VCaP (cell line): Measurements from ENCODE around the gene SCN3A.

ENCODE experiments used
- H3K27ac ChIP-seq: fragments of 450-650 bp; 2 replicates; pipeline ENCODE4 v1.5.1; 2017
- TF ChIP-seq, protein P1 (sequence below): fragments of 450-650 bp; conservative IDR thresholded peaks from 2 replicates; pipeline ENCODE4 v1.5.1; 2017; ENCODE audit warnings: mild to moderate bottlenecking, moderate library complexity

SCN3A gene

DNA sequence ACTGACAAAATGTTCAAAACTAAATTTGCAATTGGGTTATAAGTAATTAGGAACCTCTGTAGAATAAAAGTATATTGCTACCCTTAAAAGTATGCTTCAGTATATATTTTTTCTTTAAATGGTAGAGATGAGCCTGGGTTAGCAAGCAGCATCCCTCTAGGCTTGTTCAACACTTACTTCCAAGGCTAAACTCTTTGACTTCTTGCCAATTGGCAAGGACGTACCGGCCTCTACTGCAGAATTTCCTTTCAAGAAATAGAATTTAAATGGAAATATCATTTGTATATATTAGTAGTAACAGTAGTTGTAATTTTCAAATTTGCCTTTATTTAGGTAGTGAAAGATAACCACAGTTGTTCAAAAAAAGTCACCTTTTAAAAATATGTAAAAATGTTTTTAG, 143.4 kb downstream of the SCN3A start:
- TF ChIP-seq, protein P1, sequence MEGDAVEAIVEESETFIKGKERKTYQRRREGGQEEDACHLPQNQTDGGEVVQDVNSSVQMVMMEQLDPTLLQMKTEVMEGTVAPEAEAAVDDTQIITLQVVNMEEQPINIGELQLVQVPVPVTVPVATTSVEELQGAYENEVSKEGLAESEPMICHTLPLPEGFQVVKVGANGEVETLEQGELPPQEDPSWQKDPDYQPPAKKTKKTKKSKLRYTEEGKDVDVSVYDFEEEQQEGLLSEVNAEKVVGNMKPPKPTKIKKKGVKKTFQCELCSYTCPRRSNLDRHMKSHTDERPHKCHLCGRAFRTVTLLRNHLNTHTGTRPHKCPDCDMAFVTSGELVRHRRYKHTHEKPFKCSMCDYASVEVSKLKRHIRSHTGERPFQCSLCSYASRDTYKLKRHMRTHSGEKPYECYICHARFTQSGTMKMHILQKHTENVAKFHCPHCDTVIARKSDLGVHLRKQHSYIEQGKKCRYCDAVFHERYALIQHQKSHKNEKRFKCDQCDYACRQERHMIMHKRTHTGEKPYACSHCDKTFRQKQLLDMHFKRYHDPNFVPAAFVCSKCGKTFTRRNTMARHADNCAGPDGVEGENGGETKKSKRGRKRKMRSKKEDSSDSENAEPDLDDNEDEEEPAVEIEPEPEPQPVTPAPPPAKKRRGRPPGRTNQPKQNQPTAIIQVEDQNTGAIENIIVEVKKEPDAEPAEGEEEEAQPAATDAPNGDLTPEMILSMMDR: no peak
- no peak overlapping the region for H3K27ac ChIP-seq

DNA sequence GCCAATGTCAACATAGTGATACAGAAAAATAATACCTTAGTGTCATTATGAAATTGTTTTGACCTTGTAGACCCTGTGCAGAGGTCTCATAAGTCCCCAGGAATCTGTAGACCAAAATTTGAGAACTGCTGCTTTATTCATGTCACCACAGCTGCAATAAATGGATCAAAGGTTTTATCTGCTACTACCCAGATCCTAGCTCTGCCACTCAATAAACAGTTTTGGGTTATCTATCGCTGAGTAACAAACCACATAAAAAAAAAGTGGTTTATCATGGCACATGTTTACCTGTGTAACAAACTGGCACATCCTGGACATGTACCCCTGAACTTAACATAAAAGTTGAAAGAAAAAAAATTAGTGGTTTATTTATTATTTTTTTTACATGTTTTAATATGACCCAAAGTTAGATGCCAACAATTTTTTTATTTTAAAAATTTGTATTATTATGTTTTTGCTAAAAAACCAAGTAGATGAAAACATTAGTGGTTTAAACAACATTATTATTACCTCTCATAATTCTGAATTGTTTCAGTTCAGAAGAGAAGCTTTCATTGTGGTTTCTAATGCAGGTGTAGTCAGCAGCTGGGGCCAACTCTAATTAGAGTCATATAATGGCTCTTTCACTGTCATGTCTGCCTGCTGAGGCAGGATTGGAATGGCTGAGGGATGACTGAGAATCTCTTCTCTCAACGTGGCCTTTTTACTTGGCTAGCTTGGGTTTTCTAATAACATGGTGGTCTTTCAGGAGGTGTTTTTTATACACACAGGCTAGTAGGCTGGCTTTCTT, 145.2 kb downstream of the SCN3A start:
- no peak overlapping the region for H3K27ac ChIP-seq
- TF ChIP-seq, protein P1: no peak

DNA sequence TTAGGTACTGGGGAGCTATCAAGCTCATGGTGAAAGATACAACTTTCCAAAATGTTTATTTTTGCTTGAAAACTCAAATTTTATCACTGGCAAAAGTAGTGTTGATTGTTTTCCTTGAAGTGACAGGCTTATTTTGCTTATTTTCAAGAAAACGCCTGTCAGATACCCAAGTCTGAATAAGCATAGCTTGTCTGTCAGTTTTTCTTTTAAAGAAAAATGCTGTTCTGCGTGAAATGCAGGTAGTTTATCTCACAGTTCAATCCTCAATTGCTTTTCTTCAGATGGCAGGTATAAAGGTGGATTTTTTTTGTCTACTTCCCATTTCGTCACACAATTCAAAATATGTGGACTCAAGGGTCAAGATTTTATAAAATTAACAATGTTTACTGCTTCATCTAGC, 145.9 kb downstream of the SCN3A start:
- H3K27ac ChIP-seq: no peak overlapping the region
- TF ChIP-seq, protein P1: no peak

DNA sequence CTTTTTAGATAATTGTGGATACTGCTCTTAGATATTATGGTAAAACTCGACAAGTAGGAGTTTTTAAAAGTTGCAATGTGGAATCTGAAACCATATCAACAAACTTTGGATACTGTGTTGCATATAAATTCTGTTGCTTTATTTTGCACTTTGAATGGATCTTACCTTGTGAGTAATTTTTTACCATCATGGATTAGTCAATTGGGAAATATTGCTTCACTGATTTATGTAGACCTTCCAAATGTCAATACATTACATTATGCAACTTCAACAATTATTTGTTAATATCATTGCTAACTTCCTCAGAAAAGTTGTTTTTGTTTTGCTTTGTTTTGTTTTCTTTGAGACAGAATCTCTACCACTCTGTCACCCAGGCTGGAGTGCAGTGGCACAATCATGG, 146.5 kb downstream of the SCN3A start:
- TF ChIP-seq, protein P1: no peak
- H3K27ac ChIP-seq: no peak overlapping the region

DNA sequence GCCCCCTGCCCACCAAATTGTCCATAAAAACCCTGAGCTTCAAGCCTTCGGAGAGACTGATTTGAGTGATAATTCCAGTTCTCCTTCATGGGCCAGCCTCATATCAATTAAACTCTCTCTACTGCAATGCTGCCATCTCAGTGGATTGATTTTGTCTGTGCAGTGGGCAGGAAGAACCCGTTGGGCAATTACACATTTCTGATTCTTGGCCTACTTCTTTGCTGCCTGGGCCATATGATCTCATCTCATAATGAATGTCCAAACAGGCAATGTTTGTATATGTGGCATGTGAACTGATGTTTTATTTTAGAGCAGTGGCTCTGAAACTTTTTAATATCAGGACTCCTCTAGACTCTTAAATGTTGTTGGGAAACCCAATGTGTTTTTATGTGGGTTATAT, 147.3 kb downstream of the SCN3A start:
- TF ChIP-seq, protein P1: no peak
- no peak overlapping the region for H3K27ac ChIP-seq

DNA sequence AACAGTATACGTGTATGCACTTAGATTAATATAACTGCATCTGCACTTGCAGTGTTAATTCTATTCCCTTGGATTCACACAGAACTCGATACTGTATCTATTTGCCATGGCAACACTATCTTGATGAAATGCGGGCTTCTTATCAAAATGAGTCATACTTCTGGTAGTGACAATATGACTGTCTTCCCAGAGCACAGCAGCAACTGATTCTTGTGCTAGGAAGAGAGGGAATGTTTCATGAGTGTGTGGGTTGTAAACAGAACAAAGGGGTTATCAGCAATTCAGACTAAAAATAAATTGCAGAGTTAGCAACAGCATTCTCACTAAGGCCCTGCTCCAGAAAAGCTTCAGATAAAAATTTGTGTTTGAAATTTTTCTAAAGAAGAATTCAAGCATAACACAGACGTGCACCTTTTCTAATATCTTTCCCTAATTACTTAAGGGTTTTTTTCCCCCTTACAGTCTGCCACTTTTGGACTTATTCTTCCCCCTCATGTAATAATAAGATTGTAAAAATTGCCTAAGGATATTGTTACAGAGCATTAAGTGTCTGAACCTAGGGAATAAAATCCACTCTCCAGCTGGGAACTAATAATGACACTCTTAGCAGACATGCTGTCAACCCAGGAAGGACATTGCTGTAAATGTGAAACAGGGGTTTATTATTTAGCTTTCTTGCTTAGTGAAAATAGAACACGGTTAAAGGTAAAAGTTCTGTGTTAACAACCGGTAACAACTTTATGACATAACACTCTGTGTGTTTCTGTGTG, 148.6 kb downstream of the SCN3A start:
- no peak overlapping the region for H3K27ac ChIP-seq
- TF ChIP-seq, protein P1: no peak

DNA sequence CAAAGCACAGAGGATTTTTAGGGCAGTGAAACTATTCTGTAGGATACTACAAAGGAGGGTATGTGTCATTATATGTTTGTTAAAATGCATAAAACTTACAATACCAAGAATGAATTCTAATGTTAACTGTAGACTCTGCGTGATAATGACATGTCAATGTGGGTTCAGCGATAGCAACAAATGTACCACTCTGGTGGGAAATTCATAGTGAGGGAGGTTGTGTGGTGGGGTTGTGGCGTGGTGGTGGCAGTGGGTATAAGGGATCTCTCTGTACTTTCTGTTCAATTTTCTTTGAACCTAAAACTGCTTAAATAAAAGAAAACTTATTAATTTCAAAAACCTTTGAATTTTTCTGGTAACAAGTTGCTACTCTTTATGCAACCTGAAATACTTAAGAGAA, 149.2 kb downstream of the SCN3A start:
- TF ChIP-seq, protein P1: no peak
- H3K27ac ChIP-seq: no peak overlapping the region
